NT2/D1 (cell line): ENCODE measurements around the gene GRIN1.

Experiments used
- YY1 ChIP-seq: IDR thresholded peaks from 2 replicates; pipeline ENCODE4 v1.6.1; 2011; ENCODE audit not compliant: insufficient read length, insufficient read depth
- ZNF274 ChIP-seq: IDR thresholded peaks from 2 replicates; pipeline ENCODE4 v1.6.1; 2011; ENCODE audit warnings: mild to moderate bottlenecking, low read depth, low read length

GRCh38 chr9:137097761-137098462, 41.0 kb upstream of the GRIN1 start:
- TF ChIP-seq YY1 = no peak
- no peak for TF ChIP-seq ZNF274
